ENCODE results near the gene SLC22A23.

- TF ChIP-seq CTCF (IDR thresholded peaks at IDR 0.05): no peak
- TF ChIP-seq ZFX (IDR thresholded peaks at IDR 0.05; ENCODE audit: borderline replicate concordance): no peak
Measured at GRCh38 chr6:3370361-3371221, 86.3 kb downstream of the SLC22A23 start.

Measured in 22Rv1 (cell line).